Urinary bladder (tissue), 4 donors: ENCODE results near the gene TBC1D17. TPM values are rescaled to one million over a fixed set of nuclear protein-coding genes. Genes with fewer than 3 reads are reported as not detected.

Experiments
- DNase-seq: peaks from one replicate; pipeline ENCODE4 v3.0.0-alpha.2; 2015; ENCODE audit errors: extremely low spot score
- H3K27ac ChIP-seq: one replicate; pipeline ENCODE4 v1.5.1; 2013; ENCODE audit warnings: low read depth, mild to moderate bottlenecking, moderate library complexity
- H3K36me3 ChIP-seq: one replicate; pipeline ENCODE4 v1.6.1; 2013; ENCODE audit warnings: mild to moderate bottlenecking, moderate library complexity; ENCODE audit not compliant: insufficient read depth
- H3K4me1 ChIP-seq: one replicate; pipeline ENCODE4 v1.6.1; 2013; ENCODE audit warnings: mild to moderate bottlenecking, moderate library complexity; ENCODE audit not compliant: insufficient read depth
- H3K4me3 ChIP-seq: one replicate; pipeline ENCODE4 v1.5.1; 2013; ENCODE audit warnings: low read depth, low read length
- WGBS: extraction: QIAGEN DNeasy Blood & Tissue Kit; methylation state at CpG from one replicate; pipeline ENCODE4 v1.1.7; 2013; 5-methylcytosine and 5-hydroxymethylcytosine counted together
- polyA plus RNA-seq: library from polyadenylated mRNA; stranded (reverse); fragments of 200-250 nt; gene quantifications from one replicate; pipeline ENCODE4 v1.2.3, GENCODE V29; 2013
- total RNA-seq: library from RNA; depleted of rRNA; stranded (reverse); fragments of >200 nt; gene quantifications from one replicate; pipeline ENCODE4 v1.2.3, GENCODE V29; 2014
- donor health status: healthy with polysubstance abuse.
- donor health status: healthy.

TBC1D17 gene
- total and polyA plus RNA-seq, 2 donors, result 8.5 to 74.6 TPM

DNA sequence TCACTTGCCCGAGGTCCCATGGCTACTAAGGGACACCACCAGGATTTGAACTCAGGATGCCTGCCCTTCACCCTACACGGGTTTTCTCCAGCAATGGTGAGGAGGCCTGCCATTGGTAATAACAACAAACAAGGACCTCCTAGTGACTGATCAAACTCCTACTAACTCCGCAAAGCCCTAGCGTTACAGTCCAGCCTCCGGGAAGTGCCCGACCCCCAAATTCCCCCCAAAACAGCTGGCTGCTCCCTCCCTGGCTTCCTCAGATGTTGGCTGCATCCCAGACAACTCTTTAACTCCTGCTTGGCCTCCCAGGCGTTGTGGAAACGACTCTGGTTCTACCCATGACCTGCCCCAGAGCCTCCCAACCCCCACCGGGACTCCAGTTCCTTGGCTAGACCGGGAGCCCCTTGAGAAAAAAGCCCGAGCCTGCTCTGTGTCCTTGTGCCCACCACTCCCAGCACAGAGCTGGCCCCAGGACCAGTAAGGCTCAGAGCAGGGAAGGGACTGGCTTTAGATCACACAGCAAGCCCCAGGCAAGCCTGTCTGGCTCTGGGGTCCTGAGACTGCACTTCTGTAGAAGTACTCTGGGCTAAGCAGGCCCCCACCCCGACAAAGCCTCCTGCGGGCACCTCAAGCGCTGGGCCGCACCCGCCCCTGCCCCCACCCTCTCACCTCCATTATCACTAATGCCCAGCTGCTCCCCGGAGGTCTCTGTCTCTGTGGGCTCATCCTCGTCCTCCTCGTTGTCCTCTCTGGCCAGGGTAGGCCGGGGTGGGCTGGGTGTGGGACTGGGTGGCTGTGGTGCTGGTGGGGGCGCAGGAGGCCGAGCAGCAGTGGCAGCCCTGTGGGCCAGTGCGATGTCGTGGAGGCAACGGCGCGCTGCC lies 5.0 kb upstream of the TBC1D17 start:
- no peak overlapping the region for H3K27ac ChIP-seq
- WGBS, result 83% methylated on average over 27 of the region's 27 CpGs
- no peaks in the 10 kb centered on the region for H3K4me1 ChIP-seq
- no peak overlapping the region for H3K4me3 ChIP-seq
- H3K36me3 ChIP-seq, result no peaks in the 10 kb centered on the region
- no peak for DNase-seq

DNA sequence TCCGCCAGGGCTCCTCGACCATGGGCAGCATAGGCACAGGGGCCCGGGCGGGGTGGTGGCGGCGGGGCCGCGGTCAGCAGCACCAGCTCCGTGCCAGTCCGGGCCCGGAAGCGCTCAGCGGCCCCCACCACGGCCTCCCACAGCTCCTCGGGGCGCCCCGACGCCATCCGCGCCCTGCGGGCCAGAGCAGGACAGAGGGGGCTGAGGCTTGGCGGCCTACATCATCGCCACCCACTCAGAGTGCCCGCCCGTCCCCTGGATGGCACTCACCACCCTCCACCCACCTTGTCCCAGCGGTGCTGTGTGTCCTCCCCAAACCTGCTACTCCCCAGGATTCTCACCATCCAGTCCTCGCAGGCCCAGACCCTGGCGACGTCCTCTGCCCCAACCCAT lies 4.4 kb upstream of the TBC1D17 start:
- no peak for DNase-seq
- 93% methylated on average over 29 of the region's 29 CpGs for WGBS
- H3K36me3 ChIP-seq, result no peaks in the 10 kb centered on the region
- H3K27ac ChIP-seq, result no peak overlapping the region
- no peak overlapping the region for H3K4me3 ChIP-seq
- no peaks in the 10 kb centered on the region for H3K4me1 ChIP-seq

DNA sequence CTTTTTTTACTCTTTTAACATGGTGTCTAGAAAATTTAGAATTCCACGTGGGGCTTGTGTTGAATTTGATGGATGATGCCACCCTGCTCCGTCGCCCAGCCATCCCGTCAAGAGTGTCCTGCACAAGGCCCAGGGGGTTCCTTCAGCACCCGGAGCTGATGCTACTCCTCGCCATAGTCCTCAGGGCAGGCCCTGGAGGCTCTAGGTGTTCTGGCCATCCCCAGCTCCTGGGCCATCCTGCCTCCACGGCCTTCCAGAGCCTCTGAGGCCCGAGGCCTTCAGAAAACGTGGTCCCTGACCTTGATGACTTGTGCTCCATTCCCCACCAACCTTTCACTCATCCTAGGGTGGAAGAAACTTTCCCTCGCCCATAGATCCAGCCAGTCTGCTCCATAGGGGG lies 3.7 kb upstream of the TBC1D17 start:
- Histone ChIP-seq H3K27ac (no peak overlapping the region), H3K4me3 (no peak overlapping the region), H3K36me3 (no peaks in the 10 kb centered on the region), H3K4me1 (no peaks in the 10 kb centered on the region)
- WGBS, result 90% methylated on average over 10 of the region's 10 CpGs
- DNase-seq, result no peak

GRCh38 chr19:49874503-49875157 lies 2.9 kb upstream of the TBC1D17 start:
- H3K27ac ChIP-seq, result no peak overlapping the region
- WGBS, result 94% methylated on average over 11 of the region's 11 CpGs
- H3K4me3 ChIP-seq, result no peak overlapping the region
- H3K36me3 ChIP-seq, result no peaks in the 10 kb centered on the region
- DNase-seq, result no peak
- H3K4me1 ChIP-seq, result no peaks in the 10 kb centered on the region

DNA sequence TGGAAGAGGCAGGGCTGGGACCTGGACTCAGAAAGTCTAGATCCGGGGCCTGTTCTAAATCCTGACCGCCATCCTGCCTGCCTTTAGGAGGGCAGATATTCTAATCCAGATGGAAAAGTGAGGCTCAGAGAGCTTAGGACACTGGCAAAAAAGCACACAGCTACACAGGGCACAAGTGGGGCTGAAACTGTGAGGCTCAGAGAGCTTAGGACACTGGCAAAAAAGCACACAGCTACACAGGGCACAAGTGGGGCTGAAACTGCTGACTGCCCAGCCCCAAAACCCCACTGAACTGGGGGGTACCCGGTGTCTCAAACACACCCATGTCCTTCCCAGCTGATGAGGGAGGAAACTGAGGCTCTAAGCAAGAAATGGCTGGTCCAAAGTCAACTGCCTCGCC lies 2.3 kb upstream of the TBC1D17 start:
- WGBS, result 88% methylated on average over 4 of the region's 4 CpGs
- Histone ChIP-seq H3K4me3 (no peak overlapping the region), H3K36me3 (no peaks in the 10 kb centered on the region), H3K4me1 (no peaks in the 10 kb centered on the region), H3K27ac (no peak overlapping the region)
- no peak for DNase-seq

DNA sequence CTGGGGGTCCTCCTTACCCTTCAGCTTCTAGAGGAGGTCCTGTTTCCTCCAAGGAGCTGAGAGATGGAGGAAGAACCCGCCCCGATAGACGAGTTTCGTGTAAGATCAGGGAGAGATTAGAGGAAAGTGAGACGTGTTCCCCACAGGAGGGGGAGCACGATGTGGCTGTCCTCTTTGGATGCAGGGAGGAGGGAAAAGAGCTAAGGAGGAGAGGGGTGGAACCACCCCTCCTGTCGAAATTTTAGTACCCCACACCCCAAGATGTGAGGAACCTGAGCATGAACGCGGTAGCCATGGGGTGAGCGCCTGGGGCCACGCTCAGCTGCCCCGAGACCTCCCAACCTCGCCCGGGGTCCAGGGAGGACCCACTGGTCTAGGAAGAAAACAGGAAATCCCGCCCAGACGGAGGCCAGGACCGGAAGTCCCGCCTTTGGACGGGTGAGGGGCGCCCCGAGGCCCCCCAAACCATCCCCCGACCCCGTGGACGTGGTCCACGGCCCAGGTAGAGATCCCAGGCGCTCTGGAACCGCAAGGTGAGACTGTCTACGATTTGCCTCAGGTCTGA lies 1.6 kb upstream of the TBC1D17 start:
- H3K4me1 ChIP-seq, result no peaks in the 10 kb centered on the region
- under 1% methylated on average over 28 of the region's 28 CpGs for WGBS
- peak overlapping the region; percentile 76 for H3K27ac ChIP-seq
- no peaks in the 10 kb centered on the region for H3K36me3 ChIP-seq
- DNase-seq, result no peak
- peak overlapping the region; percentile 59 for H3K4me3 ChIP-seq

DNA sequence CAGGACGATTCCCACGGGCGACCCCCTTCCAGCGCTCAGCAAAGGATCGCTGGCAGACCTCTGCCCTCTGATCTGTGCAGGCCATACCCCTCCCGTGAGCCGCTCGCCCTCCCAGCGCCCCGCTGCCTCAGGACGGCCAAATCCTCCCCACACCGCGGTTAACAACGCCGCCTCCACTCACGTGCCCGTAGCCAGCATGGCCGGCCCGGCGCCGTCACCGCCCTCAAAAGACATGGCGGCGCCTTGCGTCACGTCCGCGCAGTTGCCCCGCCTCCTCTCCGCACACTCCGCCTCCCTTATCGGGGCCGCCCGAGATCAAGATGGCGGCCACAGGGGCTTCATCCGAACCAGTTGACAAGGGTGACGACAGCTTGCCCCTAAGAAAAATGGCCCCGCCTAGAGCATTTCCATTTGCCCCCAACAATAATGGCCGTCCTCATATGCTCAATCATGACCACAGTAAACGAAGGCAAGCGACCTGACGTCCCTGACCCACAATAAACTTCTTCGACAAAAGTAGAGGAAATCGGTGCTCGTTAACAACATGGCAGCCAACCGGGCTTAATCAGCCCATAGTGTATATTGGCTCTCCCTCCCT lies 981 bp upstream of the TBC1D17 start:
- Histone ChIP-seq H3K27ac (peak overlapping the region; percentile 94), H3K36me3 (peaks cover 3% of the 10 kb centered on the region), H3K4me3 (peak overlapping the region; percentile 59), H3K4me1 (no peaks in the 10 kb centered on the region)
- WGBS, result under 1% methylated on average over 46 of the region's 46 CpGs
- peak; percentile 99 for DNase-seq

- Histone ChIP-seq H3K27ac (peak overlapping the region; percentile 94), H3K4me1 (no peaks in the 10 kb centered on the region), H3K4me3 (peak overlapping the region; percentile 41), H3K36me3 (peaks cover 7% of the 10 kb centered on the region)
- 7% methylated on average over 41 of the region's 41 CpGs for WGBS
- DNase-seq, result peak; percentile 94
These were observed 609 bp downstream of the TBC1D17 start for GRCh38 chr19:49877879-49878743.

GRCh38 chr19:49878744-49879070 lies 1.2 kb downstream of the TBC1D17 start:
- no peak overlapping the region for H3K4me3 ChIP-seq
- H3K4me1 ChIP-seq, result no peaks in the 10 kb centered on the region
- 84% methylated on average over 9 of the region's 9 CpGs for WGBS
- H3K36me3 ChIP-seq, result peaks cover 7% of the 10 kb centered on the region
- DNase-seq, result no peak
- no peak overlapping the region for H3K27ac ChIP-seq

- H3K36me3 ChIP-seq, result peaks cover 14% of the 10 kb centered on the region
- WGBS, result 95% methylated on average over 12 of the region's 12 CpGs
- H3K27ac ChIP-seq, result no peak overlapping the region
- H3K4me1 ChIP-seq, result no peaks in the 10 kb centered on the region
- no peak for DNase-seq
- H3K4me3 ChIP-seq, result no peak overlapping the region
These were observed 1.9 kb downstream of the TBC1D17 start for GRCh38 chr19:49879243-49879963.

GRCh38 chr19:49880162-49880869 lies 2.8 kb downstream of the TBC1D17 start:
- Histone ChIP-seq H3K27ac (no peak overlapping the region), H3K36me3 (peaks cover 16% of the 10 kb centered on the region), H3K4me3 (no peak overlapping the region), H3K4me1 (no peaks in the 10 kb centered on the region)
- 93% methylated on average over 10 of the region's 10 CpGs for WGBS
- DNase-seq, result no peak

- Histone ChIP-seq H3K4me3 (no peak overlapping the region), H3K4me1 (no peaks in the 10 kb centered on the region), H3K36me3 (peaks cover 16% of the 10 kb centered on the region), H3K27ac (no peak overlapping the region)
- 96% methylated on average over 17 of the region's 17 CpGs for WGBS
- no peak for DNase-seq
These were observed 3.7 kb downstream of the TBC1D17 start for GRCh38 chr19:49881186-49881585.
